ENCODE results near the gene TOLLIP.
A peak's percentile ranks its signal among the peaks of the same experiment; 100 is the strongest.
"Not testable (repeated sequence)": the region's sequence is repeated elsewhere in the genome, so short reads cannot be mapped to it uniquely, and the experiment has no call there.

The TOLLIP gene

DNA sequence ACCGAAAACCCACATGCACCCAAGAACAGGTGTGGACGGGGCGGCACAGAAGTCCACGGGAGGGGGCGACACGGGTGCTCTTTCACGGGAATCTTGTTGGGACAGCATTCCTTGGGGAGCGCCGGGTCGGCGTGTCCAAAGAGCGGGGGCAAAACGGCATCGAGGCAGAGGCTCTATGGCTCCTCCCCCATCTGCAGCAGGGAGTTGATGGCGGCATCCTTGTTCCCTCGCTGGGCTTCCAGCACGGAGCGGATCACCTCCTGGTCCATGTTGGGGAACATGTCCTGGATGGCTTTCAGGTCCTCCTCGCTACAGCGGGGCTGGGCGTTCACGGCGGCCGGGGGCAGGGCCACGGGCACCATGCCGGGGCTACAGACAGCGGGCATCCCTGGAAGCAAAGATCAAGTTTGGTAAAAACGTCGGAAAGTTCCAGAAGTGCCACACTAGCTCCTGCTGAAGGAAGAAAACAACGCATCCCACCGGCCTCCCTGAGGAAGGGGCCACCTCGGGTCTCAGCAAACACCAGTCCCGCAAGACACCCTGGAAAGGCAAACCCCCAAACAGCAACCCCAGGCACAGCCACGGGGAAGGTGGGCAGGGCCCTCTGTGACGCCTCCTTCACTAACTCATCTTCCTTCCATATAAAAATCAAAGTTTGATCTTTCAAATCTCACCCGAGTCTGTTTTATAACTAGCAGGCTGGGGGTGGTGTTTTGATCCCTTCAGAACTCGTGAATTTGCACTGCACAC is 32.4 kb downstream of the TOLLIP start:
- no peak overlapping the region for H3K4me3 Mint-ChIP-seq
- H3K4me1 Mint-ChIP-seq: no peaks in the 10 kb centered on the region
- no peaks in the 10 kb centered on the region for H3K27me3 Mint-ChIP-seq
- peaks cover 50% of the 10 kb centered on the region for H3K36me3 Mint-ChIP-seq
- ATAC-seq: no peak
- no peak overlapping the region for H3K27ac Mint-ChIP-seq
- H3K9me3 Mint-ChIP-seq: no peaks in the 10 kb centered on the region

DNA sequence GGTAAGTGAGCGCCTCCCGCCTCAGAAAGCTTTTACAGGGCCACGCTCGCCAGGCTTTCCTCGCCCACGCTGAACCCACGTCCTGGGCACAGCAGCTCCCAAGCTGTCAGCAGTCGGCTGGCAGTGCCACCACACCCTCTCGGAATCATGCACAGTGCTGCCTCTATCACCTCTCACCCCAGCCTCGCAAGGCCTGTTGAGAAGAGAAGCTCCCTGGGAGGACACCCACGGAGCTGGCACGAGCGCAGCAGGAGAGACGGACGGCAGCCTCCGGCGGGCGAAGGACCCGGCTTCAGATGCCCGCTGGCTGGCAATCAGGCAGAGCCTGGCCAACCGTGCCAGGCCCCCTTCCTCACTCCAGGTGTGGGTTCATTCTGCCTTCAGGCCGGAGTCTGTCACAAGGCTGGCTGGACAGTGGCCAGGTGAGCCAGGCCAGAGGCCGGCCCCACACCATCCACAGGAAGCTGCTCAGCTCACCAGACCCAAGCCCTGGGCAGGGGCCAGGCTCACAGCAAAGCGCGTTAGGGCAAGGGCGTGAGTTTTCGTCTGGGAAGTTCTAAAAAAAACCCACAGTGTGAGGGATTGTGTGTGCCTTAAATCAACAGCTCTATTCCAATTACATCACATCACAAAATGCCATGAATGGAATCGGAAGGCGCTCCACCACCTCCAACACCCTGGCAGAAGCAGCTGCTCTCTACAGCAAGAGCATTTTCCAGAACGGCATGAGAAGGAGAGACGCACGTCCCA is 33.2 kb downstream of the TOLLIP start:
- ATAC-seq: no peak

DNA sequence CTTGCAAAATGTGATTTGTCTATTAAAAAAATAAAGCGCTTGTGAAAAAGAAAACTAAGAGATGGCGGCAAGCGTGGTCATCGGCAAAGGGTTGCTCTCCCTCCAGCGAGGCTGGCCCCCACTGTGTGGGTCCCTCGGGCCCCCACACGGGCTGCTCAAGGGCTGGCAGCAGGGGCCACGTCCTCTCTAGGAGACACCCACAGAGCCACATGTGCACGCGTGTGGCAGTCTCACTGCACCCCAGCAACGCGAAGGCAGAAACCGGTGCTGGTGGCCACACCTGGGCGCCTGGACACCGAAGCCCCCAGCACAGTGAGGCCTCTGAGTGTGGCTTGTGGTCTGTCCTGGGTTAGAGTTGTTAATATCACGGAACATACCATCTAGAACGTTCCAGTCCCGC is 34.4 kb downstream of the TOLLIP start:
- Mint-ChIP-seq H3K4me3 (no peak overlapping the region), H3K27ac (no peak overlapping the region), H3K27me3 (no peaks in the 10 kb centered on the region), H3K9me3 (no peaks in the 10 kb centered on the region), H3K4me1 (no peaks in the 10 kb centered on the region), H3K36me3 (peaks cover 44% of the 10 kb centered on the region)
- ATAC-seq: no peak

More for the DNA sequence above, 33.2 kb downstream of the TOLLIP start:
- H3K9me3 Mint-ChIP-seq: no peaks in the 10 kb centered on the region
- no peak overlapping the region for H3K27ac Mint-ChIP-seq
- no peaks in the 10 kb centered on the region for H3K27me3 Mint-ChIP-seq
- no peak overlapping the region for H3K4me3 Mint-ChIP-seq
- no peaks in the 10 kb centered on the region for H3K4me1 Mint-ChIP-seq
- peaks cover 45% of the 10 kb centered on the region for H3K36me3 Mint-ChIP-seq

DNA sequence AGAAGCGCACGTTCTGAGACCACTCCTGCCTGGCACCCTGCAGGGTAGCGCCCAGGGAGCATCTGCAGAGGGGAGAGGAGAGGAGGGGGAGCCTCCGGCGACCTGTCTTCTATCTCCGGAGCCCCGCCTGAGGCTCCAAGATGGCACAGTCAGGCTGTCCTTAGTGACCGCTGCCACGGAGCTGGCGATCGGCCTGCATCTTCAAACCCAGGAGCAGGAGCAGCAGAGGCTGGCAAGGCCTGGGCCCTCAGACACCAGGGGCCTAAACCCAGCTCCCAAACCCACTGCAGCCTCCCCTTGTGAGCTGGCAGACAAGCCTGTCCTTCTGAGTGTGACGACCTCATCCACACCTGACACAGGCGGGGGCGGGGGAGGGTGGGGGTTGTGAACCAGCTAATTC is 34.9 kb downstream of the TOLLIP start:
- Mint-ChIP-seq H3K4me1 (no peaks in the 10 kb centered on the region), H3K36me3 (peaks cover 41% of the 10 kb centered on the region), H3K4me3 (no peak overlapping the region), H3K9me3 (no peaks in the 10 kb centered on the region), H3K27me3 (no peaks in the 10 kb centered on the region), H3K27ac (no peak overlapping the region)
- no peak for ATAC-seq

DNA sequence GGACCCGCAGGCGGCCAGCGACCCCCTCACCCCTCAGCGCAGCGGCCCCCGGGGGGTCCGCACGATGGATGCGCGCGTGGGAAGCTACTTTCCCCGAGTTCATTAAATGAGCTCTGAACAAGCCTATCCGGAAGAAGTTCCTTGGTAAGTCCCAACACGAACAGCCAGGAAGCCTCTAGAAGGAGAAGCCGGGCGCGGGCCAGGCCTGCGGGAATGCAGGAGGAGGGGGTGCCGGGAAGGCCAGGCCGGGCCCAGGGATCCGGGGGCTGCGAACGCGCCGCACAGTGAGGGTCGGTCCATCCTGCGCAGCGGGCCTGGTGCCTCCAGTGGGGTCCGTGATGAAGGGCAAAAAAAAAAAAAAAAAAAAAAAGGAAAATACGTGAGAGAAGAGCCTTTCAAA is 36.9 kb downstream of the TOLLIP start:
- Mint-ChIP-seq H3K4me1 (no peaks in the 10 kb centered on the region), H3K27me3 (no peaks in the 10 kb centered on the region), H3K36me3 (peaks cover 24% of the 10 kb centered on the region), H3K9me3 (no peaks in the 10 kb centered on the region), H3K4me3 (no peak overlapping the region), H3K27ac (no peak overlapping the region)
- no peak for ATAC-seq

DNA sequence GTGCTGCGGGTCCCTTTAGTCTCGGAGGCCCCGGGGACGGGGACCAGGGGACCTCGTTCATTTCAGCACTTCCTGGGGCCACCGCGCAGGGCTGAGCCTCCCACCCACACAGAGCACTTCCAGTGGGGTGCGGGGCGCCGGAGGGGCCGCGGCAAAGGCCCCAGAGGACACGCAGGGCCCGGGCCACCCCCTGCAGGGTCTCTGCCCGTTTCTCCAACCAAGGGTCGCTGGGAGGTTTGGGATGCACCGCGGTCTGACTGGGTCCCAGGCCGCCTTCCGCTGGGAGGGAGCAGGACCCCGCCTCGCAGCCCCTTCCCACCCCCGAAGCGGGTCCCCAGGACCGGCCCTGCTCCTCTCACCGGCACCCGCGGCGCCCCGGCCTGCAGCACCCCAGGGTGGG is 37.5 kb downstream of the TOLLIP start:
- Mint-ChIP-seq H3K27me3 (no peaks in the 10 kb centered on the region), H3K4me1 (no peaks in the 10 kb centered on the region), H3K9me3 (no peaks in the 10 kb centered on the region), H3K36me3 (peaks cover 21% of the 10 kb centered on the region), H3K27ac (no peak overlapping the region), H3K4me3 (no peak overlapping the region)
- peak; percentile 22 for ATAC-seq

DNA sequence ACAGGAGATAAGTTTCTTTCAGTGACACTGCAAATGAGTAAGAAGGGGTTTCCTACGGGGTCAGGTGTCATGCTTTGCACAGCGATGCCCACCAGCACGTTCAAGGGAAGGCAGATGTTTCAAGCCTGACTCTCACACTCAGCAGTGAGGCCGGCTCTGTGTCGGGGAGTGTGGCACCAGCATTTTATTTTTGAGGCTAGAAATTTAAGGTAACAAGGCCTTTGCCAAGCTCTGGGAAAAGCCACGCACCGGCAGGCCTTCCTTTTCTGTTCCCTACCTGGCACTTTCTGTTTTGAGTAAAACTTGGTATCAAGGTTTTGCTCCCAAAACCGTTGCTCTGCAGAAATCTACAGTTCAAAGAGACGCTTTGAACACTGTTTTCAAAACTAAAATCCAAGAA is 38.0 kb downstream of the TOLLIP start:
- Mint-ChIP-seq H3K27me3 (no peaks in the 10 kb centered on the region), H3K36me3 (peaks cover 22% of the 10 kb centered on the region), H3K9me3 (peaks cover 3% of the 10 kb centered on the region), H3K27ac (no peak overlapping the region), H3K4me3 (no peak overlapping the region), H3K4me1 (no peaks in the 10 kb centered on the region)
- ATAC-seq: no peak

DNA sequence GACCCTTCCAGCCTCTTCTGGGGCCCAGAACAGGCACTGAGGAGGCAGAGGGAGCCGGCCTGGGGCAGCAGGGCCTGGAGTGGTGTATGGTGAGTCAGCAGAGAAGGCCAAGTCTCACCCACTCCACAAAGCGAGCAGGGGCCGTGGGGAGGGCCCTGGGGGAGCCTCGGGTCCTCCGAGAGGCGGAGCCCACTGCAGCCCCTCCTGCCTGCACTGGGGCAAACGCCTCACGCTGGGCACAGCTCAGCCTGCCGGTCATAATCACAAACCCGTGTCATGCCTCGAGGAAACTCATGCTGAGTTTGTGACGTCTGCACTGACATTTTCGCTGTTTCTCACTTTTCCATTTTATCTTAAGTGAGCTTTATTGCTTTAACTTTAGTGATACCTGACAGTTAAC is 38.4 kb downstream of the TOLLIP start:
- no peak for ATAC-seq
- H3K4me3 Mint-ChIP-seq: no peak overlapping the region
- H3K4me1 Mint-ChIP-seq: no peaks in the 10 kb centered on the region
- no peaks in the 10 kb centered on the region for H3K27me3 Mint-ChIP-seq
- H3K27ac Mint-ChIP-seq: no peak overlapping the region
- peaks cover 3% of the 10 kb centered on the region for H3K9me3 Mint-ChIP-seq
- peaks cover 22% of the 10 kb centered on the region for H3K36me3 Mint-ChIP-seq

DNA sequence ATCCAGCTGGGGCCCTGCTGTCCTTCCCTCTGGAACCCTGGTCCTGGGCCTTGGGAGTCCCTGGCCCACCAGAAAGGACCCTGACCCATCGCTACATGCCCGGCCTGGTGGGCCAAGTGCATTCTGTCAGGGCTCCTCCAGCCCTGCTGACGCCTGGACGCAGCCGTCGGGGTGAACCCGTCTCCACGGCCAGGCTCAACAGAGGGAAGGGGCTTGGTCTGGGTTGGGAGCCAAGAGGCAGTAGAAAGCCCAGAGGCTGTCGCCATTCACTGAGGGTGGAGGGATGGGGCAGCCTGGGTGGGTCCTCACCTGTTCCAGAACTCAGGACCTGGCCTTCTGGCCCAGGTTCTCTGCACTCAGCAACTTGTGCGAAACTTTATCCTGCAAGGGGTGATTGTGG is 39.0 kb downstream of the TOLLIP start:
- H3K36me3 Mint-ChIP-seq: peaks cover 19% of the 10 kb centered on the region
- peaks cover 3% of the 10 kb centered on the region for H3K9me3 Mint-ChIP-seq
- H3K4me3 Mint-ChIP-seq: no peak overlapping the region
- no peak overlapping the region for H3K27ac Mint-ChIP-seq
- ATAC-seq: no peak
- H3K4me1 Mint-ChIP-seq: no peaks in the 10 kb centered on the region
- H3K27me3 Mint-ChIP-seq: no peaks in the 10 kb centered on the region

DNA sequence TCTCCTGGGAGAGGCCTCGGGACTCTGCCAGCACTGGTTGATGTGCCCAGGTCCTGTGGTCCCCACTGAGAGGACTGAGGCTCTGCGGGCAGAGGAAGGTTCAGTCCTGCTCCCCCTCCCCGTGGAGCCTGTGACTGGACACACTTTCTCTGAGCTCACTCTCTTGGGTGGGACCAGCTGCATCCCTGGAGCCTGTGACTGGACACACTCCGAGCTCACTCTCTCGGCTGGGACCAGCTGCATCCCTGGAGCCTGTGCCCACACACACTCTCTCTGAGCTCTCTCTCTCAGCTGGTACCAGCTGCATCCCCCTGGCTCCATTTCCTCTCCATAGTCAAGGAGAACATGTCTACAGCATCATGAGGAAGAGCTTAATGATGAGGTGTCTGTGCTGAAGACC is 39.5 kb downstream of the TOLLIP start:
- H3K27me3 Mint-ChIP-seq: no peaks in the 10 kb centered on the region
- ATAC-seq: no peak
- H3K4me3 Mint-ChIP-seq: no peak overlapping the region
- H3K4me1 Mint-ChIP-seq: no peaks in the 10 kb centered on the region
- no peak overlapping the region for H3K27ac Mint-ChIP-seq
- H3K36me3 Mint-ChIP-seq: peaks cover 24% of the 10 kb centered on the region
- H3K9me3 Mint-ChIP-seq: peaks cover 8% of the 10 kb centered on the region

DNA sequence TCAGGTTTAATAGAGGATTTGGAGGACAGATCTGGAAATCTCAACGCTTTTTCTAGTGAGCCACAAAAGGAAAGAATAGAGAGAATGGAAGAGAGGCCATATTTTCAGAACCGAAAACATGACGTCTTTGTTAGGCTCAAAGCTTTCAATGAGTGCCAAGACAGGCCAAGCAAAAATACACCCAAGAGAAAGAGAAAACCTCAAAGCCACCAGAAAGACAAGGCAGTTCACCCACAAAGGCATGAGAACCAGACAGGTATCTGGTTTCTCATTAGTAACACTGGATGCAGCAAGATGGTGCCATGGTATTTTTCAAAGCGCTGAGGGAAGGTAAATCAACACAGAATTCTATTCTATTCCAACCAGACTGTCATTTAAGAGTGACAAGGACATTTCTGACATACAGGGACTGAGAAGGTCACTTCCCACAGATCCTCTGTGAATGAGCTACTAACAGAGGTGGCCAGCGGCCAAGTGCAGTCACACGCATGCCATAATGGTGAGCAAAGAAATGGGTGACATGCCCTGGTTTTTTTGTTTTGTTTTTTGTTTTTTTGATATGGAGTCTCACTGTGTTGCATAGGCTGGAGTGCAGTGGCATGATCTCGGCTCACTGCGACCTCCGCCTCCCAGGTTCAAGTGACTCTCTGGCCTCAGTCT is 41.9 kb downstream of the TOLLIP start:
- Mint-ChIP-seq H3K4me3 (no peak overlapping the region), H3K27me3 (no peaks in the 10 kb centered on the region), H3K27ac (no peak overlapping the region), H3K4me1 (peaks cover 5% of the 10 kb centered on the region), H3K36me3 (peaks cover 32% of the 10 kb centered on the region), H3K9me3 (peaks cover 13% of the 10 kb centered on the region)
- no peak for ATAC-seq

DNA sequence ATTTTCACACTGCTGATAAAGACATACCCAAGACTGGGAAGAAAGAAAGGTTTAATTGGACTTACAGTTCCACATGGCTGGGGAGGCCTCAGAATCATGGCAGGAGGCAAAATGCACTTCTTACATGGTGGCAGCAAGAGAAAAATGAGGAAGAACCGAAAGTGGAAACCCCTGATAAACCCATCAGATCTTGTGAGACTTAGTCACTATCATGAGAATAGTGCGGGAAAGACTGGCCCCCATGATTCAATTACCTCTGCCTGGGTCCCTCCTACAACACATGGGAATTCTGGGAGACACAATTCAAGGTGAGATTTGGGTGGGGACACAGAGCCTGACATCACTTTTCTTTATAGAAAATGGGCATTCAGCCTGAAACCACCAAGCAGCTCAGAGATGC is 42.5 kb downstream of the TOLLIP start:
- not testable (repeated sequence) for H3K4me3 Mint-ChIP-seq

DNA sequence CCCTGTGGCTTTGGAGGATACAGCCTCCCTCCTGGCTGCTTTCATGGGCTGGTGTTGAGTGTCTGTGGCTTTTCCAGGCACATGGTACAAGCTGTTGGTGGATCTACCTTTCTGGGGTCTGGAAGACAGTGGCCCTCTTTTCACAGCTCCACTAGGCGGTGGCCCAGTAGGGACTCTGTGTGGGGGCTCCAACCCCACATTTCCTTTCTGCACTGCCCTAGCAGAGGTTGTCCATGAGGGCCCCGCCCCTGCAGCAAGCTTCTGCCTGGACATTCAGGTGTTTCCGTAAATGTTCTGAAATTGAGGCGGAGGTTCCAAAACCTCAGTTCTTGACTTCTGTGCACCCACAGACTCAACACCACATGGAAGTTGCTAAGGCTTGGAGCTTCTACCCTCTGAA is 44.0 kb downstream of the TOLLIP start:
- not testable (repeated sequence) for H3K27me3 Mint-ChIP-seq

More for the DNA sequence above, 42.5 kb downstream of the TOLLIP start:
- Mint-ChIP-seq H3K9me3 (peaks cover 13% of the 10 kb centered on the region), H3K36me3 (peaks cover 32% of the 10 kb centered on the region), H3K4me1 (peaks cover 11% of the 10 kb centered on the region)
- ATAC-seq, H3K27me3 Mint-ChIP-seq, H3K27ac Mint-ChIP-seq: not testable (repeated sequence)

DNA sequence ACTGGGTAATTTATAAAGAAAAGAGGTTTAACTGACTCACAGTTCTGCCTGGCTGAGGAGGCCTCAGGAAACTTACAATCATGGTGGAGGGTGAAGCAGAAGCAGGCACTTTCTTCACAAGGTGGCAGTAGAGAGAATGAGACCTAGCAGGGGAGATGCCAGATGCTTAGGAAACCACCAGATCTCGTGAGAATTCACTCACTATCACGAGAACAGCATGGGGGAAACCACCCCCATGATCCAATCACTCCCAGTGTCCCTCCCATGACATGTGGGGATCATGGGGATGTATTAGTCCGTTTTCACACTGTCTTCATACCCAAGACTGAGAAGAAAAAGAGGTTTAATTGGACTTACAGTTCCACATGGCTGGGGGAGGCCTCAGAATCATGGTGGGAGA is 45.0 kb downstream of the TOLLIP start:
- H3K27me3 Mint-ChIP-seq, H3K4me3 Mint-ChIP-seq, ATAC-seq, H3K27ac Mint-ChIP-seq: not testable (repeated sequence)
- peaks cover 13% of the 10 kb centered on the region for H3K9me3 Mint-ChIP-seq
- H3K4me1 Mint-ChIP-seq: peaks cover 13% of the 10 kb centered on the region
- peaks cover 24% of the 10 kb centered on the region for H3K36me3 Mint-ChIP-seq

More for the DNA sequence above, 44.0 kb downstream of the TOLLIP start:
- peaks cover 13% of the 10 kb centered on the region for H3K9me3 Mint-ChIP-seq
- H3K27ac Mint-ChIP-seq, H3K4me3 Mint-ChIP-seq, ATAC-seq: not testable (repeated sequence)
- H3K36me3 Mint-ChIP-seq: peaks cover 30% of the 10 kb centered on the region
- H3K4me1 Mint-ChIP-seq: peaks cover 13% of the 10 kb centered on the region

DNA sequence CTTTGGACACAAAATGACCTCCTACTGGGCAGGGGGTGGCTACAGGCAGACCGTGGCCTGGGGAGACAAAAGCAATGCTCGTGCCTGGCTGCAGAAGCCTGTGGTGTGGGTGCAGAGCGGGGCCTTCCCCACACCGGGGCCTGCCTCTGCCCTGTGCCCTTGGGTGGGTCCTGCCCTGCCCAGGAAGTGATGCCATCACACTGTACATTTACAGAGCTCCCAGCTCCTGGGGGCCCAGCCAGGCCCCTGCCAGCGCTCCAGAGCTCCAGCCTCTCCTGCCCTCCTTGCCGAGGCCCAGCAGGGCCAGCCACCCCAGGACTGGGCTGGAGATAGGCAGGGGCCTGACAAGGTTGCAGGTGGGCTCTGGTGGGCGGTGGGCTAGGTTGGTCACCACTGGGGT is 46.4 kb downstream of the TOLLIP start:
- ATAC-seq: peak; percentile 39
- H3K27ac Mint-ChIP-seq: peak overlapping the region; percentile 84
- peaks cover 13% of the 10 kb centered on the region for H3K9me3 Mint-ChIP-seq
- H3K27me3 Mint-ChIP-seq: no peaks in the 10 kb centered on the region
- H3K36me3 Mint-ChIP-seq: peaks cover 24% of the 10 kb centered on the region
- peaks cover 13% of the 10 kb centered on the region for H3K4me1 Mint-ChIP-seq
- peak overlapping the region; percentile 76 for H3K4me3 Mint-ChIP-seq

Data from stimulated activated memory B cell treated with anti-CD40 and anti-IgM and Interleukin-4, amounts not matched to agents 10 μg/mL and 1 μg/mL and 100 μg/mL, for 72 hours (primary cell).